Stimulated activated CD4-positive, alpha-beta T cell treated with anti-CD3 and anti-CD28 coated beads, Interleukin-15, amount 100 ng/mL, for 48 hours (primary cell): ENCODE measurements around the gene BRAT1.
"Not testable (repeated sequence)": the region's sequence is repeated elsewhere in the genome, so short reads cannot be mapped to it uniquely, and the experiment has no call there.

ENCODE experiments used
- DNase-seq, 2 donors: peaks; one replicate each; pipeline ENCODE4 v3.0.0-alpha.2; 2020; ENCODE audit warnings: low read depth in 2 of 2

The BRAT1 gene

GRCh38 chr7:2537981-2538851 lies 17.1 kb downstream of the BRAT1 start:
- DNase-seq, result no peak

GRCh38 chr7:2535872-2536627 lies 19.3 kb downstream of the BRAT1 start:
- not testable (repeated sequence) for DNase-seq

- not testable (repeated sequence) for DNase-seq
These were observed 21.1 kb downstream of the BRAT1 start for GRCh38 chr7:2534214-2534613.

- not testable (repeated sequence) for DNase-seq
These were observed 21.8 kb downstream of the BRAT1 start for GRCh38 chr7:2533566-2533965.

GRCh38 chr7:2532816-2533215 lies 22.5 kb downstream of the BRAT1 start:
- not testable (repeated sequence) for DNase-seq

GRCh38 chr7:2532199-2532772 lies 23.0 kb downstream of the BRAT1 start:
- not testable (repeated sequence) for DNase-seq

- not testable (repeated sequence) for DNase-seq
These were observed 23.6 kb downstream of the BRAT1 start for GRCh38 chr7:2531796-2532110.

- DNase-seq, result not testable (repeated sequence)
These were observed 24.1 kb downstream of the BRAT1 start for GRCh38 chr7:2530994-2531795.

GRCh38 chr7:2530071-2530987 lies 25.0 kb downstream of the BRAT1 start:
- DNase-seq, result peak in 1 of 2 donors; percentile 51

- no peak for DNase-seq
These were observed 25.9 kb downstream of the BRAT1 start for GRCh38 chr7:2529161-2530070.

GRCh38 chr7:2528481-2529095 lies 26.7 kb downstream of the BRAT1 start:
- DNase-seq, result no peak

GRCh38 chr7:2527505-2528467 lies 27.5 kb downstream of the BRAT1 start:
- peak in 1 of 2 donors; percentile 54 for DNase-seq

GRCh38 chr7:2526659-2527504 lies 28.4 kb downstream of the BRAT1 start:
- DNase-seq, result no peak

- no peak for DNase-seq
These were observed 29.4 kb downstream of the BRAT1 start for GRCh38 chr7:2525658-2526630.

- DNase-seq, result no peak
These were observed 30.3 kb downstream of the BRAT1 start for GRCh38 chr7:2524808-2525657.
